Activated T-cell treated with anti-CD3 and anti-CD28 coated beads, Interleukin-2, amount 50 U/mL, for 1 hour (primary cell): Measurements from ENCODE around the gene IRF5.
"Not testable (repeated sequence)": the region's sequence is repeated elsewhere in the genome, so short reads cannot be mapped to it uniquely, and the experiment has no call there.

Experiments
- DNase-seq: peaks from one replicate; pipeline ENCODE4 v3.0.0-alpha.2; 2020

The IRF5 gene

GRCh38 chr7:128974241-128974934 lies 36.7 kb downstream of the IRF5 start:
- no peak for DNase-seq

GRCh38 chr7:128982105-128982504 lies 44.4 kb downstream of the IRF5 start:
- no peak for DNase-seq

- DNase-seq: no peak
These were observed 47.9 kb downstream of the IRF5 start for GRCh38 chr7:128985660-128986059.

GRCh38 chr7:128986609-128987008 lies 48.9 kb downstream of the IRF5 start:
- DNase-seq: no peak

DNA sequence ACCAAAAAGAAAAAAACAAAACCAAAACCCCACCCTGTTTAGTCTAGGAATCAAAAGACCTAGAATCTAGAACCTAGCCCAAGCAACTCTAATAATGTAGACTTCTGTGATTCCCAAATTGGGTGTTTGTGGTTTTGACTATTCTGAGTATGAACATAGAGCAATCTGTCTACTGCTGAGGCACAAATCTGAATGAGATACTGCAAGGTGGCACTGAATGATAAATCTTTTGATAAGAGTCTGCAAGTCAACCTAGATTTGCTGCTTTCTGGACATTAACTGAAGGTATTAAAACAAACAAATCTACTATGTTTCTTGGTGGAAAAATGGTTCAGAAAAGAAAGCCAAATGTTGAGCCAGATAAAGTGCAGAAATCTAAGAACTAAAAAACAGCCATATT lies 50.6 kb downstream of the IRF5 start:
- DNase-seq: no peak

- DNase-seq: no peak
These were observed 52.2 kb downstream of the IRF5 start for GRCh38 chr7:128989961-128990360.

DNA sequence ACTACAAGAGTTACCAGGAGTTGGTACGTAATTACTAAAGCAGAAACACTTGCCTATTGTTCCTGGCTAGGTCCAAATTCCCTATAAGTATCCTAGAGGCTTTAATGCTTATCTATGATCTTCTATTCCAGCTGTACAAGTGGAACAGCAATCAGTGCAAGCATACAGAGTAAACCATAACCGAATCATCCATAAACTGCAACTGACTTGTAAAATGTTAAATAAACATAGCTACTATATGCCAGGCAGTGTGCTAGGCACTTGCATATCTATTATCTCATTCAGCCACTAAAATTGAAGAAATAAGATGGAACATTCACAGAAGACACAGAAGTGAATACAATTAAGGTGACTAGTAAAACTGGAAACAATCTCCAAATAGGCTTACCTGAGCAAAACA lies 55.7 kb downstream of the IRF5 start:
- DNase-seq: no peak

DNA sequence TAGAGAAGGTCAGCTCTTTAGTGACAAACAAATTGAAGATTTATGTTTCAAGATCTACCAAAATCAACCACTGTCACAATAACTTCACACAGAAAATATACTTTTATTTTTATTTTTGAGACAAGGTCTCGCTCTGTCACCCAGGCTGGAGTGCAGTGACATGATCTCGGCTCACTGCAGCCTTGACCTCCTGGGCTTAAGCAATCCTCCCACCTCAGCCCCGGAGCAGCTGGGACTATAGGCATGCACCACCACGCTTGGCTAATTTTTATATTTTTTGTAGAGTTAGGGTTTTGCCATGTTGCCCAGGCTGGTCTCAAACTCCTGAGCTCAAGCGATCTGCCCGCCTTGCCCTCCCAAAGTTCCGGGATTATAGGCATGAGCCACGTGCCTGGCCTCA lies 56.8 kb downstream of the IRF5 start:
- DNase-seq: not testable (repeated sequence)

GRCh38 chr7:128997181-128997580 lies 59.5 kb downstream of the IRF5 start:
- DNase-seq: no peak
